Stomach (tissue), 4 donors: ENCODE results near the gene DOK6.

Source experiments
- CTCF ChIP-seq, 7 experiments: fragments of 450-650 bp in 4 of 7; fragments of 200-600 bp in 3 of 7; sonication (generic) in 3 of 7; IDR thresholded peaks; one replicate each; pipeline ENCODE4 v1.5.1; 2016 to 2019; ENCODE audit warnings: antibody characterized with exemption in 7 of 7, control low read depth in 2 of 7, mild to moderate bottlenecking in 1 of 7
- POLR2A ChIP-seq, 4 donors: fragments of 450-650 bp; IDR thresholded peaks; one replicate each; pipeline ENCODE4 v1.6.1; 2016; ENCODE audit warnings: antibody characterized with exemption in 4 of 4, control low read depth in 2 of 4, mild to moderate bottlenecking in 1 of 4, moderate library complexity in 1 of 4
- POLR2AphosphoS5 ChIP-seq, 3 donors: sonication (generic); formaldehyde crosslinking; IDR thresholded peaks; one replicate each; pipeline ENCODE4 v1.6.1; 2016; ENCODE audit warnings: antibody characterized with exemption in 3 of 3

GRCh38 chr18:69574401-69574800 lies 173.7 kb downstream of the DOK6 start:
- no peak for TF ChIP-seq CTCF (IDR thresholded peaks at IDR 0.05)
- no peak for TF ChIP-seq POLR2AphosphoS5 (IDR thresholded peaks at IDR 0.05)
- TF ChIP-seq POLR2A (IDR thresholded peaks at IDR 0.05): no peak
